ENCODE measurements around the gene BMP5. TPM values are rescaled to one million over a fixed set of nuclear protein-coding genes. Genes with fewer than 3 reads are reported as not detected.

BMP5 gene
- total and polyA plus RNA-seq, 2 of the 8 experiments (the other 6 are each of a cell fraction or from before 2014, with no cell fraction given), result 0.02 TPM; not detected in 1

- no peak overlapping the region for H3K4me2 ChIP-seq (ENCODE audit: insufficient read depth in 1 of 2, low read depth in 2 of 2, low read length in 2 of 2)
- FAIRE-seq (no peak), DNase-seq (ENCODE audit: low read depth in 1 of 2, low spot score in 2 of 2) (no peak)
- H2BK5ac ChIP-seq (ENCODE audit: low read depth, low read length), result no peak overlapping the region
- no peaks in the 10 kb centered on the region for H3K79me1 ChIP-seq (ENCODE audit: low read depth, low read length)
- no peak overlapping the region for H2BK20ac ChIP-seq (ENCODE audit: low read length)
- no peak overlapping the region for H3K4ac ChIP-seq (replicated peaks; ENCODE audit: insufficient read length, low read depth, low read length)
- ChIA-PET POLR2A (ENCODE audit: partially characterized antibody) (no interaction called here), CTCF (ENCODE audit: partially characterized antibody) (interaction anchor here (1.2 kb wide), 1 partner anchor 169 kb away, joined by 4 read pairs; no protein-coding TSS in a partner anchor)
- H3K18ac ChIP-seq (ENCODE audit: extremely low read depth, low read length), result no peak overlapping the region
- no peak overlapping the region for H2BK15ac ChIP-seq (ENCODE audit: low read length)
- H4K91ac ChIP-seq (replicated peaks; ENCODE audit: insufficient read length, low read length), result no peak overlapping the region
- no peak overlapping the region for H3K23ac ChIP-seq (ENCODE audit: insufficient read length)
- H3K56ac ChIP-seq (replicated peaks; ENCODE audit: insufficient read length, low read depth, low read length), result no peak overlapping the region
- H3K36me3 ChIP-seq (ENCODE audit: control insufficient read depth in 2 of 4, insufficient read depth in 4 of 4, low read length in 3 of 4), result no peaks in the 10 kb centered on the region
- no peak overlapping the region for H3K14ac ChIP-seq (ENCODE audit: insufficient read length)
- no peaks in the 10 kb centered on the region for H4K20me1 ChIP-seq (replicated peaks in 1 of 2; ENCODE audit: control insufficient read depth in 1 of 2, insufficient read depth in 2 of 2, low read length in 2 of 2)
- H3K23me2 ChIP-seq (ENCODE audit: low read depth, low read length), result no peaks in the 10 kb centered on the region
- H3K4me1 ChIP-seq (replicated peaks in 1 of 4; ENCODE audit: control insufficient read depth in 3 of 4, insufficient read depth in 4 of 4, low read length in 3 of 4), result peaks cover 0 to 4% (median 3%) of the 10 kb centered on the region in 4 experiments; a peak in 3 of 7 replicates
- 91% methylated on average over 3 of the region's 3 CpGs; no CpG with 5 or more reads in 1 of the 2 experiments for WGBS, 2 experiments (ENCODE audit: extremely low coverage in 1 of 2, insufficient coverage in 1 of 2, insufficient read length in 1 of 2, insufficient replicate concordance in 2 of 2, low coverage in 1 of 2, low lambda C conversion rate in 2 of 2, missing lambda C conversion rate in 1 of 2)
- H3K9ac ChIP-seq (replicated peaks in 1 of 4; ENCODE audit: extremely low read depth in 1 of 4, low read depth in 3 of 4, low read length in 3 of 4), result no peak overlapping the region
- H3K4me3 ChIP-seq (ENCODE audit: extremely low read depth in 1 of 4, insufficient read depth in 2 of 4, low read depth in 3 of 4, low read length in 4 of 4), result no peak overlapping the region
- no peak overlapping the region for H2BK12ac ChIP-seq (ENCODE audit: low read depth, low read length)
- H2BK120ac ChIP-seq (replicated peaks; ENCODE audit: low read depth, low read length), result no peak overlapping the region
- no peaks in the 10 kb centered on the region for H3K79me2 ChIP-seq (ENCODE audit: control insufficient read depth in 1 of 2, insufficient read depth in 2 of 2, low read length in 2 of 2)
- H3K27me3 ChIP-seq (replicated peaks in 1 of 4; ENCODE audit: control insufficient read depth in 3 of 4, extremely low read depth in 1 of 4, insufficient read depth in 3 of 4, low read length in 3 of 4), result no peaks in the 10 kb centered on the region
- H4K5ac ChIP-seq (ENCODE audit: insufficient read length, low read depth, low read length), result no peak overlapping the region
- no peak overlapping the region for H4K8ac ChIP-seq (ENCODE audit: extremely low read depth, insufficient read depth, low read length)
- no peak overlapping the region for H3K27ac ChIP-seq (ENCODE audit: low read depth, low read length)
- no peak overlapping the region for H2AK5ac ChIP-seq (ENCODE audit: low read depth, low read length)
- no peaks in the 10 kb centered on the region for H3K9me3 ChIP-seq (ENCODE audit: insufficient read depth in 2 of 2, low read depth in 1 of 2, low read length in 1 of 2)
- H2AFZ ChIP-seq (ENCODE audit: low read length), result no peak overlapping the region
- TF ChIP-seq EP300 (IDR thresholded peaks at IDR 0.05; ENCODE audit: borderline replicate concordance in 1 of 2, low read depth in 2 of 2, low read length in 2 of 2) (no peak), NANOG (IDR thresholded peaks at IDR 0.05; ENCODE audit: insufficient read depth, low read depth, low read length, poor library complexity, severe bottlenecking) (no peak), EGR1 (IDR thresholded peaks at IDR 0.05; ENCODE audit: borderline replicate concordance, low read depth, low read length) (no peak), USF2 (IDR thresholded peaks at IDR 0.05; ENCODE audit: low read length) (no peak), E2F6 (IDR thresholded peaks at IDR 0.05) (no peak), MAFK (IDR thresholded peaks at IDR 0.05; ENCODE audit: low read depth, low read length) (no peak), POU5F1 (IDR thresholded peaks at IDR 0.05; ENCODE audit: low read depth, low read length) (no peak), ATF2 (IDR thresholded peaks at IDR 0.05; ENCODE audit: low read length) (no peak), KDM4A (IDR thresholded peaks at IDR 0.05; ENCODE audit: low read depth, low read length, severe bottlenecking) (no peak)
Observed at GRCh38 chr6:55772730-55773129, 102.7 kb downstream of the BMP5 start.
